NK-92 (cell line): ENCODE results near the gene CD84.
"Not testable (repeated sequence)": the region's sequence is repeated elsewhere in the genome, so short reads cannot be mapped to it uniquely, and the experiment has no call there.

Source experiments
- DNase-seq: peaks from one replicate; lab custom pipeline; 2025; ENCODE audit not compliant: unreplicated experiment; lab: John Stamatoyannopoulos, UW

The CD84 gene

DNA sequence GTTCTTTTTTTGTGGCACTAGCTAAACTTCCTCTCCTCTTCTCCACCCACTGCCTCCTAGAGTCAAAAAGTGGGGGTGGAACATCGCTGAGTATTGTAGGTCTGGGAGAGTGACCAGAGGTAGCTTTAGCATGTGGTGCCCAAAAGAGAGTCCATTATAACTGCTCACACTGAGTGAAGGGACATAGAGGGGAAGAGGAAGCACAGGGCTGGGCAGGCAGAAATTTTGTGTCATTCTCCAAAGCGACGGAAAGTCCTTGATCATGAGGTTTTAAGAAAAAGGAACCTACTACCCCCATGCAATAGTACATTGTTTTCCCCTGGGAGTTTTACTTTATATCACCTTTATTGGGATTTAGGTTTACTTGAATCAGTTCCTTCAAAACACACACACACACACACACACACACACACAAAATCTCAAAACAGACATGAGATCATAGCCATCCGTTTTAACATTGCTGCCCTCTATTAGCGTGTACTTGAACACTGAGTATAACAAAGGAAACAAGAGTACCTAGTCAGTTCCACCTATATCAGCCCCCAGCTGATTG, 4.1 kb downstream of the CD84 start:
- DNase-seq: no peak

DNA sequence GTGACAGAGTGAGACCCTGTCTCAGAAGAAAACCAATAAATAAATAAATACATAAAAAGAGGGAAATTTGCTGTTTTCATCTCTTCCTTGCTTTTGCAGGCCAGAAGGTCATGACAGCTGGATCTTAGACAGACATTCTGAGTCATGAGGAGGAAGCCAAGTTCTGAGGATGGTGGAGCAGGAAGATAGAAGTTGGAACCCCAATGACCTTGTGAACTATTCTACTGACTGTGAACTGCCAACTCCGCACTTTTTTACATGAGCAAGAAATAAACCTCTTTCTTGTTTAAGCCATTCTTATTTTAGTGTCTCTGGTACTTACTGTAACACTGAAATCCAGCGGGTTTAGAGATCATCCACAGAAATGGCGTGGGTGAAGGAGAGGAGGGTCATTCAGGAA, 8.5 kb downstream of the CD84 start:
- no peak for DNase-seq

DNA sequence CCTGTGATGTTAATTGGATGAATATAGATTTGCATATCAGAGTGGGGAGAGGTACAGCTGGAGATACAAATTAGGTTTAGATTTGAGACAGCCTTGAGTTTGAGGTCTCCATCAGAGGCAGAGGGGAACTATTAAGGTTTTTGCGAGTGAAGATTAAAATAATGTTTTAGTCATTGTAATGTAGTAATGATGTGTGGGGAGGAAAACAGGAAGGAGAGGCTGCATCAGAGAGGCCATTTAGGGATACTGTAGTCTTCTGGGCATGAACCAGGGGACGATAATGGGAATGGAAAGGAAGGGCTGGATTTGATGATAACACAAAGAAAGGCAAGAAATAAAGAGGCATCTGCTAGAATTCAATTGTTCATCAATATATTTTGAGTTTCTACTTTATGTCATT, 9.5 kb downstream of the CD84 start:
- no peak for DNase-seq

DNA sequence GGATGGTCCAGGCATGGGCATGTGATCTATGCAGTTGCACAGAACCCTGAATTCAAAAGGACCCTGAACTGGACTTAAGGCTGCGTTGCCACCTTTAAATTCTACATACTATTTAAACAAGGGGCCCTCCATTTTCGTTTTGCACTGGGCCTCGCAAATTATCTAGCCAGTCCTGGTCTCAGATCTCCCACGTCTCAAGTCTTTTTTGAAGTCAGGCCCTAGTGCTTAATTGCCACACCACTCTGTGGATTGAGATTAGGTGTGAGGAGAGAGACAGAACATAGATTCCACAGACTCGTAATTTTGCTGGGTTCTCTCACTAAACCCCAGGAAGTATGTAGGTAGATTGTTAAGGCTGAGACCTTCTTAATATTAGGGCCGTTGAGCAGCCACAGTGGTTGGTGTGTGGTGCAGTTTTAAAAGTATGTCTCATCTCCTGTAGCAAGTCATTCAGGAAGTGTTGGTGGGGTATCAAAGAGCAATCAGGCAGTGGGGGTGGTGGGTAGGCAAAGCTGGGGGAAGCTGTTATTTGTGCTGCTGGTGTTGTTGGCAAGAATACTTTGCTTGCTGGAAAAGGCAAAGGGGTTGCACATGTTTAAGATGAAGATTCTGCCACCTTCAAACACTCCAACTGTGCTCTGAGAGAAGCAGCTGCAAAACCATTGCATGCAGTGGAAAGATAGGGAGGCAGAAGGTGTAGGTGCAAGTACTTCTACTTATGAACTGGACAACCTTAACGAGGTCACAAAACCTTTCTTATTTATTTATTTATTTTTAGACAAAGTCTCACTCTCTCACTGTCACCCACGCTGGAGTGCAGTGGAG, 11.2 kb downstream of the CD84 start:
- DNase-seq: no peak

DNA sequence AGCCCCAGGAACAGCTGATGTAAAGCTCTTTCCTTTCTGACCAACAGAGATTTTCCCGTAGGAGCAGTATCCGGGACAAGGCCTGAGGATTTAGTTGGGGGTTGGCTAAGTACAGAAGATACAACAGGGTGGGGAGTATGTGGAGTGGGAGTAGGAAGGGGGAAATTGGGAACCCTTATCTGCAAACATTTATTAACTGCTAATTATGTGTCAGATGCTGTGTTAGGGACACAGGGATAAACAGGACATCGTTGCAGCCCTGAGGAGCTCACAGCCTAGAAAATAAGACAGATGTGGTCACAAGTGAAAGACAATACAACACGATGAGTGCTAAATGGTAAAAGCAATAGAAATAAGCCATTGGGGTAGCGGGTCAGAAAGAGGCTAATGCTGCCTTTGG, 12.0 kb downstream of the CD84 start:
- DNase-seq: no peak

DNA sequence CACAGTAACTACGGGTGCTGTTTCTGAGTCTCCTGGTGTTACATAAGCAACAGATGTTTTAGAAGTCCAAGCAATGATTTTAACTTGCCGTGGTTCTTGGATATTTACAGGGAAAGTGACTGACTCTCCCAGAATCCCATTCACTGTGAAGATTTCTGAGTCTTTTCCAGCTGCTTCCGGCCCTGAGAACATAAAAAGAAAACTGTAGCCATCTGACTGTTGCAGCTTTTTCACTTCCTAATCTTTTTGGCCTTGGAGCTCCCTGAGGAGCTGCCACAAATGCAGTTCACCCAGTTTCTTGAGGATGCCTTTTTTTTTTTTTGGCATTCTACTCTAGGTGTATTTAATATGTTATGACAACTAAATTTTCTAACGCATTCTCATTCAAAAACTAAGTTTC, 13.7 kb downstream of the CD84 start:
- DNase-seq: no peak

DNA sequence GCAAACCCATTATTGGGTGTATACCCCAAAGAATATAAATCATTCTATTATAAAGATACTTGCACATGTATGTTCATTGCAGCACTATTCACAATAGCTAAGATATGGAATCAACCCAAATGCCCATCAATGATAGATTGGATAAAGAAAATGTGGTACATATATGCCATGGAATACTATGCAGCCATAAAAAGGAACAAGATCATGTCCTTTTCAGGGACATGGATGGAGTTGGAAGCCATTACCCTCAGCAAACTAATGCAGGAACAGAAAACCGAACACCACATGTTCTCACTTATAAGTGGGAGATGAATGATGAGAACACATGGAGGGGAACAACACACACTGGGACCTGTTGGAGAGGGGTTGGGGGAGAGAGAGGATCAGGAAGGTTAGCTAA, 16.1 kb downstream of the CD84 start:
- DNase-seq: not testable (repeated sequence)

DNA sequence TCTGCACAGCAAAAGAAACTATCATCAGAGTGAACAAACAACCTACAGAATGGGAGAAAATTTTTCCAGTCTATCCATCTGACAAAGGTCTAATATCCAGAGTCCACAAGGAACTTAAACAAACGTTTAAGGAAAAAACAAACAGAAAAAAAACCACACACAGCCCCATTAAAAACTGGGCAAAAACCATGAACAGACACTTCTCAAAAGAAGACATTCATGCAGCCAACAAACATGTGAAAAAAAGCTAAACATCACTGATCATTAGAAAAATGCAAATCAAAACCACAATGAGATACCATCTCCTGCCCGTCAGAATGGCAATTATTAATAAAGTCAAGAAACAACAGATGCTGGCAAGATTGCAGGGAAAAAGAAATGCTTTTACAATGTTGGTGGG, 16.6 kb downstream of the CD84 start:
- DNase-seq: not testable (repeated sequence)

DNA sequence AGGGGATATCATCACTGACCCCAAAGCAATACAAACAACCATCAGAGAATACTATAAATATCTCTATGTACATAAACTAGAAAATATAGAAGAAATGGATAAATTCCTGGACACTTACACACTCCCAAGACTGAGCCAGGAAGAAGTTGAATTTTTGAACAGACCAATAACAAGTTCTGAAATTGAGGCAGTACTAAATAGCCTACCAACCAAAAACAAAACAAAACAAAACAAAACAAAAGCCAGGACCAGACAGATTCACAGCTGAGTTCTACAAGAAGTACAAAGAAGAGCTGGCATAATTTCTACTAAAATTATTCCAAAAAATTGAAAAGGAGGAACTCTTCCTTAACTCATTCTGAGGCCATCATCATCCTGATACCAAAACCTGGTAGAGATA, 18.5 kb downstream of the CD84 start:
- DNase-seq: no peak

DNA sequence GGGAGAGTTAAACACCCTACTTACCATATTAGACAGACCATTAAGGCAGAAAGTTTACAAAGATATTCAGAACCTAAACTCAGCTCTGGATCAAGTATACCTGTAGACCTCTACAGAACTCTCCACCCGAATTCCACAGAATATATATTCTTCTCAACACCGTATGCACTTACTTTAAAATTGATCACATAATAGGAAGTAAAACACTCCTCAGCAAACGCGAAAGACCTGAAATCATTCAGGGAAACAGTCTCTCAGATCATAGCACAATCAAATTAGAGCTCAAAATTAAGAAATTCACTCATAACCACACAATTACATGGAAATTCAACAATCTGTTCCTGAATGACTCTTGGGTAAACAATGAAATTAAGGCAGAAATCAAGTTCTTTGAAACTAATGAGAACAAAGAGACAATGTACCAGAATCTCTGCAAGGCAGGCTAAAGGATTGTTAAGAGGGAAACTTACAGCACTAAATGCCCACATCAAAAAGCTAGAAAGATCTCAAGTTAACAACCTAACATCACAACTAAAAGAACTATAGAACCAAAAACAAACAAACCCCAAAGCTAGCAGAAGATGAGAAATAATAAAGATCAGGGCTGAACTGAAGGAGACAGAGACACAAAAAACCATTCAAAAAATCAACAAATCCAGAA, 19.1 kb downstream of the CD84 start:
- no peak for DNase-seq

DNA sequence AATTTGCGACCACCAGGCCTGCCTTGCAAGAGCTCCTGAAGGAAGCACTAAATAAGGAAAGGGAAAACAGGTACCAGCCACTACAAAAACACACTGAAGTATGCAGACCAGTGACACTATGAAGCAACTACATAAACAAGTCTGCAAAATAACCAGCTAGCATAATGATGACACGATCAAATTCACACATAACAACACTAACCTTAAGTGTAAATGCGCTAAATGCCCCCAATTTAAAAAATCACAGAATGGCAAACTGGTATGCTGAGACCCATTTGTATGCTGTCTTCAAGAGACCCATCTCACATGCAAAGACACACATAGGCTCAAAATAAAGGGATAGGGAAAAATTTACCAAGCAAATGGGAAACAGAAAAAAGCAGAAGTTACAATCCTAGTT, 19.9 kb downstream of the CD84 start:
- DNase-seq: not testable (repeated sequence)

DNA sequence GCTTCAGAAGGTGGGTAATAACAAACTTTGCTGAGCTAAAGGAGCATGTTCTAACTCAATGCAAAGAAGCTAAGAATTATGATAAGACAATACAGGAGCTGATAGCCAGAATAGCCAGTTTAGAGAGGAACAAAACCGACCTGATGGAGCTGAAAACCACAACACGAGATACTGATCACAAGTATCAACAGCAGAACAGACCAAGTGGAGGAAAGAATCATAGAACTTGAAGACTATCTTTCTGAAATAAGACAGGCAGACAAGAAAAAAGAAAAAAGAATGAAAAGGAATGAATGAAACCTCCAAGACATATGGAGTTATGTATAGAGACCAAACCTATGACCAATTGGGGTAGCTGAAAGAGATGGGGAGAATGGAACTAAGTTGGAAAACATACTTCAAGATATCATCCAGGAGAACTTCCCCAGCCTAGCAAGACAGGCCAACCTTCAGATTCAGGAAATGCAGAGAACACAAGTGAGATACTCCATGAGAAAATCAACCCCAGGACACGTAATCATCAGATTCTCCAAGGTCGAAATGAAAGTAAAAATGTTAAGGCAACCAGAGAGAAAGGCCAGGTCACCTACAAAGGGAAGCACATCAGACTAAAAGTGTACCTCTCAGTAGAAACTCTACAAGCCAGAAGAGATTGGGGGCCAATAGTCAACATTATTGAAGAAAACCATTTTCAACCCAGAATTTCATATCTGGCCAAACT, 20.5 kb downstream of the CD84 start:
- DNase-seq: no peak

DNA sequence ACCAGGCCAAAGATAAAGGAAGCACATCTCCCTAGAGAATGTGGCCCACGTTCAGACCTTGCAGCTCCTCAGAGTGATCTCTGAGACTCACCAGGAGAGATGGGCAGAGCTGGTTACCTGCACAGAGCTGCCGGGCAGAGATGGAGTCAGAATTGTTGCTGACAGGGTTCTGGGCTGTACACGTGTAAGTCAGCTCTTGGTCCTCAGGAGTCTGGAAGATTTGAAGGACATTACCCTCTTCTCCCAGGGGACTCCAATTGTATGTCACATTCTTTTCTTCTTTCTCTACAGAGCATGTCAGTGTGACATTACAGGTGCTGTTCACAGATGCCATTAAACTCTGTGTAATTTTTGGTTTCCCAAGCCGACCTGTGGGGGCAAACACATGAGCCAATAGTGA, 25.5 kb downstream of the CD84 start:
- no peak for DNase-seq

DNA sequence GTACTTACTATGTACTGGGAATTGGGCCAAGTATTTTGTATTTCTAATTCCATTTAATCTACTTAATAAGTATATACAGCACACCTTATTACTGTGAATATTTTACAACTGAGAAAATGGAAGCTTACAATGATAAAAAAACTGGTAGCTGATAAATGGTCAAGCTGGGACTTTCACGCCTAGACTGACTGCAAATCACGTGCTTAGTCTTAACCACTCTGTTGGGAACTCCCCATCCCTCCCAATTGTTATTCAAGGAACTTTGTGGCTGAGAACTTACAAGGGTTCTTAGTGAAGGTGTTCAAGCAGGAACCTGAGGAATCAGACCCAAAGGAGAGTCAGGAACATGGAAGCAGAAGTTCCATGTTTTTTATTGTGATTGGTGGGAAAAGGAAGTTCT, 26.9 kb downstream of the CD84 start:
- DNase-seq: no peak

DNA sequence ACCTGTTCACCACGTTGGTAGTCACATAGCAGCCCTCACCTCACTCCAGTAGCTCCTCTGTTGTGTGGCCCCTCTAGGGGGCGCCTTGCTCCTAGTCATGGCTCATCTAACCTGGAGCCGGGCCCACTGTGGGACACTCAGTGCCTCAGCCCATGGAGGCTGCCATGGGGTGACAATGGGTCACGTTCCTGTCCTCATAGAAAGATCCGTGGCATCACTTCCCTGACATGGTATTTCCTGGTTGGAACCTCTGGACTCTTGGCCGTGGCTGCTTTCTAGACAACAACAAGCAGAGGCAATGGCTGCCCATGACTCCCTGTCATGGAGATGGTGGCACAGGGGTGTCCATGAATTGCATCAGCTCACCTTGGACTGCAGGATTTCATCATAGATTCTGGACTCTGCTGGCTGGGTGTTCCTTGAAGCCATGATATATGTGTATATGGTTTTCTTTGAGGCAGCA, 28.7 kb downstream of the CD84 start:
- DNase-seq: no peak

DNA sequence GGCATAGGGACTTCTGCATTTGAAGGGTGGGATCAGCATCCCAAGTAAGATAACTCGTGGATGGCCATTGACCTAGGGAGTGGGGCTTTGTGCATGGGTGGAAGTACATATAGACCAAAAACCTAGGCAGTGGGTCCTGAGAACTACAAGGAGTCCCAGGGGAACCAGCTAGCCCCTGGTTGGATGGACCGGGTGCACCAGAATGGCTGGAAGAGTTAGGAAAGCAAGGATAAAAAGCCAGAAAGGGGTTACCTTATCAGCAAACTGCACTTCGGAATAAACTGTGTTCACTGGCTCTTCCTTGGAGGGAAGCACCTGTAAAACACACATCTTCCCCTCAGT, 29.7 kb downstream of the CD84 start:
- DNase-seq: no peak

DNA sequence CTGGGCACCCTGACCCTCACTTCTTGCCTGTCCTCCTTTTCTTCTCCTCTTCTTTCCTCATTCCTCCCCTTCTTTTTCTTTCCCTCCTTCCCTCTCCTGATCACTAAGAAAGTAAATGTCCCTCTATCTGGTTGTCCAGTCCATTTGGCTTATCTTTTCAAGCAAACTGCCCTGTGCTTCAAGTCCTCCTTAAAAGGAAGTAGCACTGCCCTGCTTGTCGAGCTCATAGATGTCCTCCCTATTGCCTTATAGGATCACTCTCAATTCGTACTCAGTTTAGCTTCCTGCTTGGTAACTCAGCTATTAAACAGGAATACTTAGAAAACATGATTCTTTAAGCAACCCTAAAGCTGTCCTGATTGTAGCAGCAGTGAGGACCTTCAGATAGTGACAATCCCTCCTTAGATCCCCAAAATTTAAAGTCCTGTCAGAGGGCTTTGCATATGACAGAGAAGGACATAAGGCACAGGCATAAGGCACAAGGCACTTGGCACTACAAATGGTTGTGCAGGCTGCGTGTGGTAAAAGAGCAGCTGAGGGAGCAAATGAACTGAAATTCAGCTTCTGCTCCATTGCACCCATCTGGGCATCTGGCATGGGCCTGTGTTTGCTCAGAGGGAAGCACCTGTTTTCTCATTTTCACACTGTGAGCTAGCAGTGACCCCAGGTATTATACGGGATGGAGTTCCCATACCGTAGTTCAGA, 30.2 kb downstream of the CD84 start:
- no peak for DNase-seq

DNA sequence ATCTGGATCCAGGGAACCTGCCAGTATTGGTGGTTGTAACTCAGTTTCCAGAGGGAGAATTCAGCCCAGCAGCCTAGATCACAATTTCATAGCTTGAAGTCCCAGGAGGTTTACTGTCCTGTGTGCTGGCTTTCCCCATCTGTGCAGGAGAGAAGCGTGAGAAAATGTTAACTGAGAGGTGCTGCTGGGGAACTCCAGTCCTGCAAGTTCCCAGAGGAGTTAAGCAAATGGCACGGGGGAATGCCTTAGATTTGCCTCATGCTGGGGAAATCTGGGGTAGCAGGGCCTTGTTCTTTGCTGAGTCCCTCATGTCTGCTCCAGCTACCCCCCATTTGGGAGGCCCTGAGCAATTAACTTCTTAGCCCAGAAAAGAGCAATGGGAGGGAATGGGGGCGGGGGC, 31.1 kb downstream of the CD84 start:
- no peak for DNase-seq

DNA sequence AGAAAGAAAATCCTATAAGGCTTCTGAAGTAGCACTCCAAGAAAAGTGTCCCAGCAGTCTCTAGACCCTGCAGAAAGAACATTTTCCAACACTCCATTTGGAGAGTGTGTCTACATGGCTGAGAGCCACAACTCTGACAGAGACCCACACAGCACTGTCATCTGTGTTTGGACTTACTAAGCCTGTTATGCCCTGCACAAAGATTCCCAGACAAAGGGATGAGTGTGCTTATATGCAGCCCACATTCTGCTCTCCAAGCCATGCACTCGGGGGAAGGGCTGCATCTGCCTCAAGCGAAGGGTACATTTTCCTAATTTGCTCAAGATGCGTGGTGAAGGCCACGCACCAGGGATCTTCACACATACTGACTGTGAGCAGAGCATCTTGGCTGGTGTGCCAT, 31.9 kb downstream of the CD84 start:
- DNase-seq: no peak

DNA sequence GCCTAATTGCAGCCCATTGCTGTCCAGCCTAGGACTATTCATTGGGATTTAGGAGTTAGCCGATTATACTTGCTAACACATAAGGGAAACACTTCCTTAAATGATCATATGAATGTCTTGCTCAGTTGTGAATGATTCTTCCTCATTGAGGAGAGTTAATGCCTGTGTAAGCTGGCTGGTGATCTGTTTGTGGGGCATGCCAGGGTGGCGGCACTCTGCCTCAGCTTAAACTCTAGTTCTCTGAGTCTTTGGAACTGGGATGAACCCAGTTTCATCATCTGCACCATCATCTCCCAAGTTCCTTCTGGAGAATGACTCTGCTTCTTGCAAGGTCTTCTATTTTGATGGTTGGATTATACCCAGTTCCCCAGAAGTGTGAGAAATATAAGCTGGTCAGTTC, 32.4 kb downstream of the CD84 start:
- no peak for DNase-seq

DNA sequence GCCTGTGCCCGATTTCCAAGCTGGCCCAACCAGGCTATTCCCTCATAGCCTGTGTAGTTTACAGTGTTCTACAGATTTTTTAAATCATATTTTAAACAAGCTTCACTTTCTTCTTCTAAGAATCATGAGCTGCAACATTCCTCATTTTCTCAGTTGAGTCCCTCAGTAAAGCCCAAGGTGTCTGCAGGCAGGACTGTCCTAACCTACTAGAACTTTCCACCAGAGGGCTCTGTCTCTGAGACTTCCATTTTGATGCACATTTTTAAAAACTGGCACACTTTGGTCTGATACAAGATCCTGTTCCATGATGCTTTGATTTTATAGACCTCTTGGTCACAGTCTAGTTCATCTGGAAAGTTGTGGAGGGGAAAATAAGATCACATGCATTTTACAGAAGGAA, 34.6 kb downstream of the CD84 start:
- no peak for DNase-seq
